ENCODE results near the gene SNED1.

DNA sequence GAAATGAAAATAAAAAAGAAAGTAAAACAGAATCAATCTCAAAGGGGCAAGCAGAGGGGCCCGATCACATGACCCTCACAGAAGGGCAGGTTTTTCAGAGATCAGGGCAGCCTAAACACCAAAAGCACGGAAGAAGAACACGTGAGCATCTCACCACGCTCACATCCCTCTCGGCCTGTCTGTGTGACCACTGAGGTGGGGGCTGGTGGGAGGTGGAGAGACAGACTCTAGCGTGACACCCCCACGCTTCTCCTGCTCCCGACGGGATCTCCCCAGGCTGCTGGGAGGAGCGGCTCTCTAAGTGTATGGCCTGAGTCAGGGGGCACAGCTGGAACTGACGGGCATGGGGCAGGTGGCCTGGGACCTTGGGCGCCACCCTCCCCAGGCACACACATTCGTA lies 127.2 kb downstream of the SNED1 start:
- no peak for TF ChIP-seq CTCF (IDR thresholded peaks at IDR 0.05; ENCODE audit: poor library complexity, severe bottlenecking)
- no peak for TF ChIP-seq RAD21 (conservative IDR thresholded peaks at IDR 0.05)
- TF ChIP-seq EP300 (conservative IDR thresholded peaks at IDR 0.05; ENCODE audit: poor library complexity, severe bottlenecking), result no peak
- TF ChIP-seq EZH2 (IDR thresholded peaks at IDR 0.05; ENCODE audit: borderline replicate concordance, insufficient read depth, low read length, poor library complexity, severe bottlenecking), result no peak
- no peak for TF ChIP-seq REST (IDR thresholded peaks at IDR 0.05; ENCODE audit: borderline replicate concordance)
- no peak for TF ChIP-seq TAF1 (IDR thresholded peaks at IDR 0.05; ENCODE audit: low read depth)
- TF ChIP-seq POLR2AphosphoS5 (IDR thresholded peaks at IDR 0.05), result no peak

Measured in neural cell (in vitro differentiated cells).